HepG2 (cell line): ENCODE measurements around the gene DNAJC9. TPM values are rescaled to one million over a fixed set of nuclear protein-coding genes. Genes with fewer than 3 reads are reported as not detected.

Experiments used
- CEBPG ChIP-seq: IDR thresholded peaks from 2 replicates; pipeline ENCODE4 v1.6.1; 2016
- E2F5 ChIP-seq: sonication (generic); formaldehyde crosslinking; conservative IDR thresholded peaks from 2 replicates; pipeline ENCODE4 v1.4.0; 2020; ENCODE audit warnings: missing genetic modification reagents
- FLYWCH1 ChIP-seq: sonication (generic); formaldehyde crosslinking; IDR thresholded peaks from 2 replicates; pipeline ENCODE4 v1.8.1; 2023; ENCODE audit warnings: mild to moderate bottlenecking, missing genetic modification reagents
- FOXA1 ChIP-seq, 2 experiments: fragments of 450-650 bp in 1 of 2; sonication (generic) in 1 of 2; formaldehyde crosslinking in 1 of 2; IDR thresholded peaks; 2 replicates each; pipeline versions ENCODE4 v1.4.0 to v1.6.1; 2016 to 2020; ENCODE audit warnings: missing genetic modification reagents in 1 of 2
- GPBP1L1 ChIP-seq: sonication (generic); formaldehyde crosslinking; IDR thresholded peaks from 2 replicates; pipeline ENCODE4 v1.5.0; 2020; ENCODE audit warnings: mild to moderate bottlenecking, missing genetic modification reagents
- HBP1 ChIP-seq: IDR thresholded peaks from 2 replicates; pipeline ENCODE4 v1.6.1; 2016; ENCODE audit warnings: low read depth, control low read depth
- HDAC1 ChIP-seq: sonication (generic); formaldehyde crosslinking; IDR thresholded peaks from 2 replicates; pipeline ENCODE4 v1.5.1; 2020; ENCODE audit warnings: mild to moderate bottlenecking, missing genetic modification reagents
- HES4 ChIP-seq: sonication (generic); formaldehyde crosslinking; IDR thresholded peaks from 2 replicates; pipeline ENCODE4 v1.9.0; 2021; ENCODE audit warnings: mild to moderate bottlenecking, missing genetic modification reagents, borderline replicate concordance
- HNRNPL ChIP-seq: fragments of 200-400 bp; formaldehyde crosslinking; IDR thresholded peaks from 2 replicates; pipeline ENCODE4 v1.6.1; 2017; ENCODE audit warnings: mild to moderate bottlenecking, low read depth, low read length
- MED13 ChIP-seq: sonication (generic); formaldehyde crosslinking; IDR thresholded peaks from 2 replicates; pipeline ENCODE4 v1.5.0; 2020; ENCODE audit warnings: missing genetic modification reagents
- MEIS2 ChIP-seq: sonication (generic); formaldehyde crosslinking; IDR thresholded peaks from 2 replicates; pipeline ENCODE4 v1.9.0; 2021; ENCODE audit warnings: mild to moderate bottlenecking, missing genetic modification reagents
- NFYC ChIP-seq: IDR thresholded peaks from 2 replicates; pipeline ENCODE4 v1.6.1; 2016; ENCODE audit warnings: missing genetic modification reagents, missing compliant biosample characterization
- PAF1 ChIP-seq: IDR thresholded peaks from 2 replicates; pipeline ENCODE4 v1.6.1; 2016; ENCODE audit warnings: missing genetic modification reagents, missing compliant biosample characterization
- PRPF4 ChIP-seq: fragments of 200-400 bp; formaldehyde crosslinking; IDR thresholded peaks from 2 replicates; pipeline ENCODE4 v1.6.1; 2016; ENCODE audit warnings: low read length, low read depth; ENCODE audit not compliant: poor library complexity, severe bottlenecking
- RORA ChIP-seq: sonication (generic); formaldehyde crosslinking; IDR thresholded peaks from 2 replicates; pipeline ENCODE4 v1.5.0; 2020; ENCODE audit warnings: mild to moderate bottlenecking, missing genetic modification reagents, moderate library complexity
- USF2 ChIP-seq, 2 experiments: sonication (generic) in 1 of 2; formaldehyde crosslinking in 1 of 2; IDR thresholded peaks; 2 replicates each; pipeline versions ENCODE4 v1.5.1 to v1.6.1; 2011 to 2020; ENCODE audit warnings: borderline replicate concordance in 1 of 2, low read depth in 1 of 2, low read length in 1 of 2, mild to moderate bottlenecking in 1 of 2, missing genetic modification reagents in 1 of 2, moderate library complexity in 1 of 2
- ZFP37 ChIP-seq: sonication (generic); formaldehyde crosslinking; IDR thresholded peaks from 2 replicates; pipeline ENCODE4 v1.4.0; 2020; ENCODE audit warnings: missing genetic modification reagents, borderline replicate concordance
- ZFY ChIP-seq: sonication (generic); formaldehyde crosslinking; IDR thresholded peaks from 2 replicates; pipeline ENCODE4 v1.4.0; 2020; ENCODE audit warnings: missing genetic modification reagents
- ZNF276 ChIP-seq: sonication (generic); formaldehyde crosslinking; IDR thresholded peaks from 2 replicates; pipeline ENCODE4 v1.4.0; 2020; ENCODE audit warnings: mild to moderate bottlenecking, low read depth, missing genetic modification reagents
- ZNF383 ChIP-seq: sonication (generic); formaldehyde crosslinking; IDR thresholded peaks from 2 replicates; pipeline ENCODE4 v1.4.0; 2020; ENCODE audit warnings: missing genetic modification reagents, mild to moderate bottlenecking, borderline replicate concordance
- ZNF510 ChIP-seq: sonication (generic); formaldehyde crosslinking; IDR thresholded peaks from 2 replicates; pipeline ENCODE4 v1.4.0; 2020; ENCODE audit warnings: low read depth, mild to moderate bottlenecking, missing genetic modification reagents
- ZNF841 ChIP-seq: sonication (generic); formaldehyde crosslinking; IDR thresholded peaks from 2 replicates; pipeline ENCODE4 v1.8.1; 2023; ENCODE audit warnings: missing genetic modification reagents, borderline replicate concordance
- polyA plus RNA-seq, 8 experiments: library from polyadenylated mRNA; depleted of rRNA in 3 of 8; stranded (reverse) in 7 of 8; unstranded in 1 of 8; fragments of >200 nt; fragmentation: Illumina TruSeq in 4 of 8; extraction: Trizol in 4 of 8; gene quantifications; 2 replicates each; pipeline versions ENCODE4 v1.2.1 to v1.2.3, GENCODE V29; 2011 to 2016; ENCODE audit warnings: low read depth in 4 of 8, missing spikeins in 1 of 8, mixed read lengths in 1 of 8; ENCODE audit not compliant: insufficient read depth in 1 of 8
- total RNA-seq, 5 experiments: library from RNA; depleted of rRNA; stranded (reverse); fragments of >200 nt; fragmentation: Illumina TruSeq; extraction: Trizol; gene quantifications; 2 replicates each; pipeline ENCODE4 v1.2.3, GENCODE V29; 2016; ENCODE audit warnings: low read depth in 1 of 5

Gene DNAJC9
- total and polyA plus RNA-seq, 2 of the 13 experiments (the other 11 are each of a cell fraction or from before 2014, with no cell fraction given), result 15.9 to 60.3 TPM

- TF ChIP-seq ZFY (CRISPR knock-in tag) (peak; percentile 98), ZNF383 (CRISPR knock-in tag) (no peak), HNRNPL (no peak), HES4 (CRISPR knock-in tag) (peak; percentile 76; the same call in 1 of the 2 replicates), ZNF510 (CRISPR knock-in tag) (no peak), E2F5 (CRISPR knock-in tag) (peak; percentile 82), HBP1 (CRISPR knock-in tag) (peak; percentile 77; the same call in 1 of the 2 replicates), FLYWCH1 (CRISPR knock-in tag) (no peak), MEIS2 (0 out of 2 replicates have a peak, but pooled peaks have one; percentile 19), ZFP37 (CRISPR knock-in tag) (no peak), CEBPG (CRISPR knock-in tag) (peak; percentile 59), USF2 (IDR thresholded peaks at IDR 0.05; ENCODE audit: low read depth, low read length) (no peak), USF2 (CRISPR knock-in tag; IDR thresholded peaks at IDR 0.05; ENCODE audit: borderline replicate concordance) (no peak), FOXA1 (IDR thresholded peaks at IDR 0.05) (no peak), FOXA1 (CRISPR knock-in tag; IDR thresholded peaks at IDR 0.05) (peak; percentile 3; the same call in 1 of the 2 replicates), PAF1 (CRISPR knock-in tag) (no peak), ZNF276 (CRISPR knock-in tag) (no peak), RORA (CRISPR knock-in tag) (no peak), GPBP1L1 (CRISPR knock-in tag) (no peak), PRPF4 (no peak), ZNF841 (CRISPR knock-in tag) (no peak), MED13 (CRISPR knock-in tag) (0 out of 2 replicates have a peak, but pooled peaks have one; percentile 8), HDAC1 (CRISPR knock-in tag) (peak; percentile 97), NFYC (CRISPR knock-in tag) (no peak)
Measured at GRCh38 chr10:73252445-73253224, 5.6 kb upstream of the DNAJC9 start, which contains the start of gene MRPS16 (continued).
